Endothelial cell (in vitro differentiated cells): ENCODE results near the gene BABAM1. TPM values are rescaled to one million over a fixed set of nuclear protein-coding genes. Genes with fewer than 3 reads are reported as not detected.
"Not testable (repeated sequence)": the region's sequence is repeated elsewhere in the genome, so short reads cannot be mapped to it uniquely, and the experiment has no call there.

Source experiments
- DNase-seq: peaks from one replicate; pipeline ENCODE4 v3.0.0; 2021; ENCODE audit warnings: low spot score
- H3K27ac Mint-ChIP-seq: one replicate; pipeline ENCODE4 v1.8.0; 2021; ENCODE audit warnings: mixed read lengths, inconsistent platforms; ENCODE audit not compliant: unreplicated experiment
- H3K27me3 Mint-ChIP-seq: one replicate; pipeline ENCODE4 v1.8.0; 2021; ENCODE audit warnings: mild to moderate bottlenecking, moderate library complexity, mixed read lengths, inconsistent platforms; ENCODE audit not compliant: unreplicated experiment
- H3K36me3 Mint-ChIP-seq: one replicate; pipeline ENCODE4 v1.8.0; 2021; ENCODE audit warnings: mild to moderate bottlenecking, low read depth, mixed read lengths, inconsistent platforms; ENCODE audit not compliant: unreplicated experiment
- H3K4me1 Mint-ChIP-seq: one replicate; pipeline ENCODE4 v1.8.0; 2021; ENCODE audit warnings: mild to moderate bottlenecking, mixed read lengths, inconsistent platforms; ENCODE audit not compliant: unreplicated experiment
- H3K4me3 Mint-ChIP-seq: one replicate; pipeline ENCODE4 v1.8.0; 2021; ENCODE audit warnings: mild to moderate bottlenecking, mixed read lengths, inconsistent platforms; ENCODE audit not compliant: unreplicated experiment
- H3K9me3 Mint-ChIP-seq: one replicate; pipeline ENCODE4 v1.8.0; 2021; ENCODE audit warnings: mixed read lengths, inconsistent platforms; ENCODE audit not compliant: unreplicated experiment
- total RNA-seq: library from RNA; stranded (reverse); fragmentation: NEBNext Ultra II Directional; extraction: Animal tissue kit (Norgen Biotek cat#: 25700); gene quantifications from one replicate; pipeline ENCODE4 v1.2.1, GENCODE V29; 2021; ENCODE audit not compliant: unreplicated experiment
- TF ChIP-seq, protein P1 (sequence below): fragments of 200-600 bp; sonication (generic); IDR thresholded peaks from one replicate; pipeline ENCODE4 v1.5.0; 2021; ENCODE audit warnings: antibody characterized with exemption; ENCODE audit not compliant: unreplicated experiment

The BABAM1 gene
- total RNA-seq, 1 donor from 2014 or later: 136 TPM

DNA sequence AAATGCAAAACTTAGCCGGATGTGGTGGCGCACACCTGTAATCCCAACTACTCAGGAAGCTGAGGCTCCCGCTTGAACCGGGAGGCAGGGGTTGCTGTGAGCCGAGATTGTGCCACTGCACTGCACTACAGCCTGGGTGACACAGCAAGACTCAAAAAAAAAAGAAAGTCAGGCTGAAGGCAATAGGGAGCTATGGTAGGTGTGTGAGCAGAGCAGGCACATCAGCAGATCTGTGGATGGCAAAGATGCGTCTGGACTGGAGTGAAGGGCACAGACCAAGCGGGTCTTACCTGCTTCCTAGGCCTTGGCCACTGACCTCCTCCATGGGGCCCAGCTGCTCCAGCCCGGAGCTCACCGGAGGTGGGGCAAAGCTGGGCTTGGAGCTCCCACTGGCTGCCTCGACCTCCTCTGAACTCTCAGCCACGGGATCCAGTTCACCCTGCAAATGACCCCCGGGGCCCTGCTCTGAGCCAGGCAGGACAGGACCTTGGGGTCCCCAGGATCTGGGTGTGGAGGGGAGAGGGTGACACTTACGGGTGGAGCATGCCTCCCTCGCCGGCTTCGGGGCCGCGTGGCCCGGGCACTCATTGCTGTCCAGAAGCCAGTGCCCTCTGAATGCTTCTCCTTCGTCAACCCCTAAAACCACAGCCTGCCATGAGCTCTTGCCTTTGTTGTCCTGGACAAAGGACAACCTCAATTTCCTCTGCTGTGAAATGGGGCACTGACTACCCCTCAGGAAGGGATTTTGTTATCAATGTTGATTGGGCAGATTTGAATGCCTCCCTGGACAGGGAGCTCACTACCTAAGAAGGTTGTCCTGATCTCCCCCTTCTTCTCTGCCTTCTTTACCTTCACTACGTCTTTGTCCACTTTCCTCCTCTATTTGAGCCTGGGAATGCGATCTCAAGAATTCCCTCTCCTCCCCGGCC is 3.3 kb upstream of the BABAM1 start:
- H3K4me3 Mint-ChIP-seq: peak overlapping the region; percentile 92

GRCh38 chr19:17264641-17264979 is 2.6 kb upstream of the BABAM1 start, which contains the start of gene USHBP1:
Gene USHBP1, minus strand, starts transcription at chr19:17264745. Its CDS starts 446 bp downstream, at chr19:17264299.
- DNase-seq: peak; percentile 75
- Mint-ChIP-seq H3K9me3 (no peaks in the 10 kb centered on the region), H3K27ac (peak within 1 kb of the TSS; percentile 100), H3K4me3 (peak within 1 kb of the TSS; percentile 92), H3K27me3 (peaks cover 19% of the 10 kb centered on the region), H3K36me3 (peaks cover 20% of the 10 kb centered on the region), H3K4me1 (peaks cover 37% of the 10 kb centered on the region)
- TF ChIP-seq, protein P1, sequence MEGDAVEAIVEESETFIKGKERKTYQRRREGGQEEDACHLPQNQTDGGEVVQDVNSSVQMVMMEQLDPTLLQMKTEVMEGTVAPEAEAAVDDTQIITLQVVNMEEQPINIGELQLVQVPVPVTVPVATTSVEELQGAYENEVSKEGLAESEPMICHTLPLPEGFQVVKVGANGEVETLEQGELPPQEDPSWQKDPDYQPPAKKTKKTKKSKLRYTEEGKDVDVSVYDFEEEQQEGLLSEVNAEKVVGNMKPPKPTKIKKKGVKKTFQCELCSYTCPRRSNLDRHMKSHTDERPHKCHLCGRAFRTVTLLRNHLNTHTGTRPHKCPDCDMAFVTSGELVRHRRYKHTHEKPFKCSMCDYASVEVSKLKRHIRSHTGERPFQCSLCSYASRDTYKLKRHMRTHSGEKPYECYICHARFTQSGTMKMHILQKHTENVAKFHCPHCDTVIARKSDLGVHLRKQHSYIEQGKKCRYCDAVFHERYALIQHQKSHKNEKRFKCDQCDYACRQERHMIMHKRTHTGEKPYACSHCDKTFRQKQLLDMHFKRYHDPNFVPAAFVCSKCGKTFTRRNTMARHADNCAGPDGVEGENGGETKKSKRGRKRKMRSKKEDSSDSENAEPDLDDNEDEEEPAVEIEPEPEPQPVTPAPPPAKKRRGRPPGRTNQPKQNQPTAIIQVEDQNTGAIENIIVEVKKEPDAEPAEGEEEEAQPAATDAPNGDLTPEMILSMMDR: no peak

More for the DNA sequence above, 3.3 kb upstream of the BABAM1 start:
- peaks cover 19% of the 10 kb centered on the region for H3K27me3 Mint-ChIP-seq
- peaks cover 37% of the 10 kb centered on the region for H3K4me1 Mint-ChIP-seq
- H3K36me3 Mint-ChIP-seq: peaks cover 25% of the 10 kb centered on the region
- peak overlapping the region; percentile 100 for H3K27ac Mint-ChIP-seq
- no peaks in the 10 kb centered on the region for H3K9me3 Mint-ChIP-seq
- DNase-seq: no peak
- TF ChIP-seq, protein P1: no peak

GRCh38 chr19:17266026-17266425 is 1.2 kb upstream of the BABAM1 start:
- no peaks in the 10 kb centered on the region for H3K9me3 Mint-ChIP-seq
- no peak overlapping the region for H3K4me3 Mint-ChIP-seq
- peaks cover 11% of the 10 kb centered on the region for H3K36me3 Mint-ChIP-seq
- H3K27me3 Mint-ChIP-seq: peaks cover 17% of the 10 kb centered on the region
- H3K27ac Mint-ChIP-seq: peak overlapping the region; percentile 48
- no peak for DNase-seq
- TF ChIP-seq, protein P1: no peak
- H3K4me1 Mint-ChIP-seq: peaks cover 32% of the 10 kb centered on the region

GRCh38 chr19:17266589-17266974 is 661 bp upstream of the BABAM1 start:
- Mint-ChIP-seq H3K4me1 (peaks cover 31% of the 10 kb centered on the region), H3K9me3 (no peaks in the 10 kb centered on the region), H3K27me3 (peaks cover 17% of the 10 kb centered on the region), H3K27ac (peak overlapping the region; percentile 89), H3K36me3 (peaks cover 14% of the 10 kb centered on the region), H3K4me3 (peak overlapping the region; percentile 92)
- TF ChIP-seq, protein P1: no peak
- no peak for DNase-seq

DNA sequence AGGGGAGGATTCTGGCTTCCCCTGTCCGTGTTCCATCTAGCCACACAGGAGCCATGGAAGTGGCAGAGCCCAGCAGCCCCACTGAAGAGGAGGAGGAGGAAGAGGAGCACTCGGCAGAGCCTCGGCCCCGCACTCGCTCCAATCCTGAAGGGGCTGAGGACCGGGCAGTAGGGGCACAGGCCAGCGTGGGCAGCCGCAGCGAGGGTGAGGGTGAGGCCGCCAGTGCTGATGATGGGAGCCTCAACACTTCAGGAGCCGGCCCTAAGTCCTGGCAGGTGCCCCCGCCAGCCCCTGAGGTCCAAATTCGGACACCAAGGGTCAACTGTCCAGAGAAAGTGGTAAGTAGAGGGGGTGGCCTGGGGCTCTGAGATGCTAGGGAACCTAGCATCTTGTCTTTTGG is 1.5 kb downstream of the BABAM1 start:
- no peak for DNase-seq
- peaks cover 17% of the 10 kb centered on the region for H3K4me1 Mint-ChIP-seq
- TF ChIP-seq, protein P1: no peak
- peak overlapping the region; percentile 92 for H3K4me3 Mint-ChIP-seq
- H3K9me3 Mint-ChIP-seq: no peaks in the 10 kb centered on the region
- H3K27ac Mint-ChIP-seq: no peak overlapping the region
- peaks cover 14% of the 10 kb centered on the region for H3K36me3 Mint-ChIP-seq
- H3K27me3 Mint-ChIP-seq: peaks cover 11% of the 10 kb centered on the region

DNA sequence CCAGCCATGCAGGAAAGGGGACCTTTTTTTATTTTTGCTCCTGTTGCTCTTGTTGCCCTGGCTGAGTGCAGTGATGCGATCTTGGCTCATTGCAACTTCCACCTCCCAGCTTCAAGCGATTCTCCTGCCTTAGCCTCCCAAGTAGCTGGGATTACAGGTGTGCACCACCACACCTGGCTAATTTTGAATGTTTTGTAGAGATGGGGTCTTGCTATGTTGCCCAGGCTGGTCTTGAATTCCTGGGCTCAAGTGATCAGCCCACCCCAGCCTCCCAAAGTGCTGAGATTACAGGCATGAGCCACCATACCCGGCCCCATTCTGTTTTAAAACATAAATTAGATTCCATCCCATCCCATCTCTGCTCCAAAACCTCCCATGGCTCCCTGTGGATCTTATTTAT is 7.6 kb downstream of the BABAM1 start:
- H3K27me3 Mint-ChIP-seq, H3K27ac Mint-ChIP-seq, DNase-seq, H3K4me3 Mint-ChIP-seq, H3K9me3 Mint-ChIP-seq, H3K4me1 Mint-ChIP-seq: not testable (repeated sequence)
- peaks cover 36% of the 10 kb centered on the region for H3K36me3 Mint-ChIP-seq
